GM12891 (cell line): Measurements from ENCODE around the gene NECAP2.

Experiments used
- PAX5 ChIP-seq: IDR thresholded peaks from 2 replicates; pipeline ENCODE4 v1.6.1; 2011; ENCODE audit warnings: low read length, moderate library complexity, mild to moderate bottlenecking; ENCODE audit not compliant: insufficient read depth, severe bottlenecking
- POLR2A ChIP-seq: IDR thresholded peaks from 2 replicates; pipeline ENCODE4 v1.6.1; 2011; ENCODE audit warnings: low read depth, low read length, control low read depth
- POLR2AphosphoS5 ChIP-seq: IDR thresholded peaks from 2 replicates; pipeline ENCODE4 v1.6.1; 2011; ENCODE audit warnings: low read depth, low read length, control low read depth

GRCh38 chr1:16438516-16438915, 2.0 kb upstream of the NECAP2 start:
- no peak for TF ChIP-seq POLR2AphosphoS5
- no peak for TF ChIP-seq POLR2A
- TF ChIP-seq PAX5 = no peak
